Brain microvascular endothelial cell (primary cell): Measurements from ENCODE around the gene KIAA1328.

Source experiments
- DNase-seq: peaks from one replicate; pipeline ENCODE4 v3.0.0-alpha.2; 2020
- H3K27ac ChIP-seq: fragments of 250-450 bp; sonication (Bioruptor Pico); 2 replicates; pipeline ENCODE4 v1.5.1; 2020; ENCODE audit warnings: mild to moderate bottlenecking, moderate library complexity
- H3K27me3 ChIP-seq: fragments of 250-450 bp; sonication (Bioruptor Pico); replicated peaks from 2 replicates; pipeline ENCODE4 v1.5.1; 2020; ENCODE audit warnings: mild to moderate bottlenecking
- H3K36me3 ChIP-seq: fragments of 250-450 bp; sonication (Bioruptor Pico); replicated peaks from 2 replicates; pipeline ENCODE4 v1.5.1; 2020; ENCODE audit warnings: mild to moderate bottlenecking
- H3K4me3 ChIP-seq: 2 replicates; pipeline ENCODE4 v1.5.1; 2011; ENCODE audit warnings: low read depth, mild to moderate bottlenecking, control low read depth, low read length, moderate library complexity
- CTCF ChIP-seq: IDR thresholded peaks from 2 replicates; pipeline ENCODE4 v1.5.1; 2011; ENCODE audit warnings: low read depth, mild to moderate bottlenecking, moderate library complexity, low read length, control low read depth, inconsistent platforms; ENCODE audit errors: missing control alignments
- in situ Hi-C: cut with HindIII; loops from 2 replicates; pipeline ENCODE4 v1.10.0; 2017; ENCODE audit warnings: low sequenced_read_pairs, low pct_ligation_motif_present

KIAA1328 gene

GRCh38 chr18:36828630-36829361 is at the start of gene KIAA1328, which contains the start of gene TPGS2:
KIAA1328 (plus strand) TSS chr18:36829127; CDS start chr18:36829139, 12 bp downstream.
TPGS2 (minus strand) TSS chr18:36829002; CDS start chr18:36828767, 235 bp downstream.
- in situ Hi-C loops = no loop called here
- Histone ChIP-seq H3K27me3 (no peaks in the 10 kb centered on the region), H3K27ac (peak within 1 kb of the TSS; percentile 75), H3K4me3 (peak within 1 kb of the TSS; percentile 96), H3K36me3 (no peaks in the 10 kb centered on the region)
- DNase-seq = peak; percentile 79
- TF ChIP-seq CTCF = peak; percentile 50

- DNase-seq = no peak
- Histone ChIP-seq H3K27me3 (no peaks in the 10 kb centered on the region), H3K36me3 (peaks cover 3% of the 10 kb centered on the region), H3K27ac (no peak overlapping the region), H3K4me3 (no peak overlapping the region)
- in situ Hi-C loops = no loop called here
- no peak for TF ChIP-seq CTCF
Measured at GRCh38 chr18:36780748-36781147, 48.2 kb upstream of the KIAA1328 start.

GRCh38 chr18:36782710-36783109 is 46.2 kb upstream of the KIAA1328 start:
- Histone ChIP-seq H3K27me3 (no peaks in the 10 kb centered on the region), H3K27ac (no peak overlapping the region), H3K36me3 (peaks cover 3% of the 10 kb centered on the region), H3K4me3 (no peak overlapping the region)
- DNase-seq = no peak
- in situ Hi-C loops = no loop called here
- no peak for TF ChIP-seq CTCF

- no peak for TF ChIP-seq CTCF
- Histone ChIP-seq H3K27ac (no peak overlapping the region), H3K4me3 (no peak overlapping the region), H3K36me3 (peaks cover 3% of the 10 kb centered on the region), H3K27me3 (no peaks in the 10 kb centered on the region)
- DNase-seq = no peak
- in situ Hi-C loops = no loop called here
Measured at GRCh38 chr18:36783792-36784191, 45.1 kb upstream of the KIAA1328 start.

- DNase-seq = peak; percentile 79
- H3K27ac ChIP-seq = peak overlapping the region; percentile 22
- TF ChIP-seq CTCF = no peak
- no peaks in the 10 kb centered on the region for H3K27me3 ChIP-seq
- peaks cover 4% of the 10 kb centered on the region for H3K36me3 ChIP-seq
- no peak overlapping the region for H3K4me3 ChIP-seq
- in situ Hi-C loops = no loop called here
Measured at GRCh38 chr18:36786686-36787085, 42.2 kb upstream of the KIAA1328 start.

GRCh38 chr18:36792634-36793283 is 36.2 kb upstream of the KIAA1328 start:
- no peak for DNase-seq
- peaks cover 32% of the 10 kb centered on the region for H3K36me3 ChIP-seq
- no peak for TF ChIP-seq CTCF
- H3K27ac ChIP-seq = no peak overlapping the region
- H3K27me3 ChIP-seq = no peaks in the 10 kb centered on the region
- H3K4me3 ChIP-seq = no peak overlapping the region
- in situ Hi-C loops = no loop called here
